Spleen (tissue), 11 donors: Measurements from ENCODE around the gene RPTOR. TPM values are rescaled to one million over a fixed set of nuclear protein-coding genes. Genes with fewer than 3 reads are reported as not detected.

Experiments used
- DNase-seq: peaks from one replicate; pipeline ENCODE4 v3.0.0-alpha.2; 2020
- H3K27ac ChIP-seq, 8 donors: fragments of 200-600 bp; sonication (generic) in 7 of 8; 1 replicate in 4 of 8; 2 replicates in 4 of 8; pipeline versions ENCODE4 v1.5.0 to v1.8.0; 2016 to 2021; ENCODE audit warnings: inconsistent platforms in 4 of 8, mild to moderate bottlenecking in 4 of 8, moderate library complexity in 1 of 8
- H3K27me3 ChIP-seq, 7 donors: fragments of 200-600 bp; sonication (generic) in 6 of 7; replicated peaks in 1 of 7; 1 replicate in 4 of 7; 2 replicates in 3 of 7; pipeline versions ENCODE4 v1.5.0 to v1.8.0; 2016 to 2021; ENCODE audit warnings: inconsistent platforms in 3 of 7, mild to moderate bottlenecking in 1 of 7
- H3K36me3 ChIP-seq, 6 donors: fragments of 200-600 bp; sonication (generic) in 5 of 6; 1 replicate in 4 of 6; 2 replicates in 2 of 6; pipeline versions ENCODE4 v1.5.0 to v1.8.0; 2016 to 2021; ENCODE audit warnings: inconsistent platforms in 2 of 6
- H3K4me1 ChIP-seq, 6 donors: fragments of 200-600 bp; sonication (generic) in 5 of 6; 1 replicate in 3 of 6; 2 replicates in 3 of 6; pipeline versions ENCODE4 v1.5.0 to v1.8.0; 2016 to 2021; ENCODE audit warnings: inconsistent platforms in 3 of 6
- H3K4me3 ChIP-seq, 8 donors: fragments of 200-600 bp; sonication (generic) in 7 of 8; 1 replicate in 4 of 8; 2 replicates in 4 of 8; pipeline versions ENCODE4 v1.5.0 to v1.8.0; 2016 to 2021; ENCODE audit warnings: inconsistent platforms in 4 of 8, mild to moderate bottlenecking in 4 of 8, moderate library complexity in 2 of 8
- H3K9me3 ChIP-seq, 8 donors: fragments of 200-600 bp; sonication (generic) in 7 of 8; 1 replicate in 4 of 8; 2 replicates in 4 of 8; pipeline versions ENCODE4 v1.5.0 to v1.8.0; 2016 to 2021; ENCODE audit warnings: inconsistent platforms in 4 of 8
- CTCF ChIP-seq, 11 experiments: fragments of 200-600 bp in 7 of 11; fragments of 450-650 bp in 4 of 11; sonication (generic) in 4 of 11; IDR thresholded peaks in 8 of 11; conservative IDR thresholded peaks in 3 of 11; 1 replicate in 7 of 11; 2 replicates in 4 of 11; pipeline versions ENCODE4 v1.4.0 to v1.8.0; 2016 to 2021; ENCODE audit warnings: antibody characterized with exemption in 11 of 11, inconsistent platforms in 4 of 11, mild to moderate bottlenecking in 1 of 11
- POLR2A ChIP-seq, 3 donors: fragments of 450-650 bp; IDR thresholded peaks; one replicate each; pipeline ENCODE4 v1.5.1; 2017; ENCODE audit warnings: antibody characterized with exemption in 3 of 3, mild to moderate bottlenecking in 1 of 3
- POLR2AphosphoS5 ChIP-seq, 3 donors: sonication (generic); formaldehyde crosslinking; IDR thresholded peaks; one replicate each; pipeline ENCODE4 v1.5.1; 2017; ENCODE audit warnings: antibody characterized with exemption in 3 of 3
- WGBS, 5 donors: extraction: QIAGEN DNeasy Blood & Tissue Kit in 3 of 5; methylation state at CpG; one replicate each; pipeline versions ENCODE4 v1.1.5 to v1.1.7; 2013 to 2018; 5-methylcytosine and 5-hydroxymethylcytosine counted together
- intact Hi-C: fragments of 100-400 bp; cut with DNase I; formaldehyde crosslinking; loops from one replicate; pipeline ENCODE4 v1.15.0; 2023; ENCODE audit warnings: low total_unique reads
- polyA plus RNA-seq, 3 donors: library from polyadenylated mRNA; stranded (reverse); fragments of 200-250 nt; gene quantifications; one replicate each; pipeline ENCODE4 v1.2.1, GENCODE V29; 2013
- total RNA-seq, 7 donors: library from RNA; depleted of rRNA in 3 of 7; stranded (reverse); fragments of >200 nt in 3 of 7; fragmentation: NEBNext Ultra II Directional in 4 of 7; extraction: Animal tissue kit (Norgen Biotek cat#: 25700) in 4 of 7; gene quantifications; one replicate each; pipeline versions ENCODE4 v1.1.0 to v1.2.1, GENCODE V29; 2016 to 2021
- donor health status: healthy with polysubstance abuse.
- donor health status: DM: no; HTN: no; CAD: no; lungs with moderate emphysema.
- donor health status: DM: no; HTN: no; CAD: no.
- donor health status: Bipolar disorder and iron deficiency.
- donor health status: healthy.
- donor health status: DM: no; HTN: no; CAD: no.
- donor health status: DM: yes; HTN: yes; CAD: no.

Gene RPTOR
- total and polyA plus RNA-seq, 10 donors: 3.1 to 61.2 (median 40.7) TPM

DNA sequence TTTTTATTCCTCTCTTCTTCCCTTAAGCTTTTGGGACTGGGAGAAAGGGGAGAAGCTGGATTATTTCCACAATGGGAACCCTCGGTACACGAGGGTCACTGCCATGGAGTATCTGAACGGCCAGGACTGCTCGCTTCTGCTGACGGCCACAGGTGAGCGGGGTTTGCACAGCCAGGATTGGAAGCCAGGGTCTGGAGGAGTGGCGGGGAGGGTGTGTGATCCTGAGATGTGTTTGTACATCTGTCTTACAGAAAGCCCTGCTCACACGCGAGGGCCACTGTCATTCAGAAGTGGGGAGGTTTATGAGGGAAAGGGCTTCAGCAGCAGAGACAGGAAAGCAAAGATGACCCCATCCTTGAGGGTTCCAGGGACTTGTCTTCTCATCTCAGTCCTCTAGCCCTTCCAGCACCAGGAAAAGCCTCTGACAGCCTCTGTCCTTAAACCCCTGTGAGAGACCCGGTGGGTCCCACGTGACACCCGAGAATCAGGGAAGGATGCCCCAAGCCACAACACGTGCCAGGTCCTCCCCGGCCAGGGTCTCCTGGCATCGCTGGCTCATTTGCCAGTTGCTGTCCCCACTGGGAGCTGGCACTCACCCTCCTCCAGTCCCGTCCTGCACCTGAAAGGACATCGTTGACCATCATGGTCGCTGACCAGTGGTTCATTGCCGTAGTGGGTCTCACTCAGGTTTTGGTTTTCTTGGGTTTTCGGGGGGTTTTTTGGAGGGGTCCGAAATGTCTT lies 402.7 kb downstream of the RPTOR start:
- DNase-seq: peak; percentile 47
- 90 to 96% (median 93%) methylated on average over 19 to 21 of the region's 21 CpGs for WGBS, 5 donors

DNA sequence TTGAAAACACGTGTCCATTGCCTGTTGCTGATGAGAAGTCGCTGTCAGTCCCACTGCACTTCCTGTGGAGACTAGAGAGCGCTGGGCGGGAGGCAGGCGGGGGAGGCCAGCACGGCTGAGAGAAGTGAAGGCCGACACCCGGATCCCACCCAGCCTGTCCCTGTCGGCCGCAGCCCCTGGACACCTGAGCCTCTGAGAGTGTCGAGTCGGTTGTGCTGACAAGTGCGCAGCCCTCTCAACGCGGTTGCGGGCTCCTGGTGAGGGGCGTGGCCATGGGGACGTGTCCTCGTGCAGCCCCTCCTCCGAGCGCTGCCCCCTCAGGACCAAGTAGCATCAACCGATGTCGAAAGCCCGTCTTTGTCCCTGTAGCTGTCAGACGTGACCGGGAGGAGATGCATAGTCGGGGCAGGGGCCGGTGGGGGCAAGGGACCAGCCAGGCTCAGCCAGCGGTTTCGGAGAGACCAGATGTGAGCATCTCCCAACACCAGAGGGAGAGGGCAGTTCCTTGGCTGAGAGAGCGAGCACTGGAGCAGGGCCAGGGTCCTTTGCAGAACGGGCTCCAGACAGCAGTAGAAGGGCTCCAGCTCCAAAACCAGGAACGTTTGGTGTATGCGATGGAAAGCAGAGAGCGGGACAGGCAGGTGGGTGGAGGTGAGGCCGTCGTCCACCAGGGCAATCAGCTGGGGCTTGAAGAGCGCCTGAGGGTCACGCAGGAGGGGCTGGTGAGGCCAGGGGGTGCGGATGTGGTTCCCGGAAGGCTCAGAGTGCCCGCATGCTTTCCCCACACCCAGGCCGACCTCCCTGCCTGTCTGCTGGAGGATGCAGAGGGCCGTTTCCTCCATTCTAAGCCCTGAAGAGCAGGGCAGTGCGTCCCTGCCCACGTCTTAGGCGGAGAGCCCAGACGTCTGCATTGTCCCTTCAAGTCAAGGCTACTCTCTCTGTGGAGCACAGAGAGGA lies 403.7 kb downstream of the RPTOR start:
- H3K36me3 ChIP-seq: peaks cover 0 to 83% (median 43%) of the 10 kb centered on the region in 6 donors

More for the DNA sequence above, 402.7 kb downstream of the RPTOR start:
- Histone ChIP-seq H3K4me1 (peaks cover 0 to 26% (median 15%) of the 10 kb centered on the region in 6 donors), H3K4me3 (no peak overlapping the region), H3K9me3 (peaks cover 0 to 5% (median 0%) of the 10 kb centered on the region in 8 donors), H3K27me3 (no peaks in the 10 kb centered on the region), H3K27ac (no peak overlapping the region), H3K36me3 (peaks cover 0 to 86% (median 43%) of the 10 kb centered on the region in 6 donors)
- intact Hi-C loops: no loop called here
- TF ChIP-seq POLR2A (IDR thresholded peaks at IDR 0.05): no peak
- TF ChIP-seq POLR2AphosphoS5 (IDR thresholded peaks at IDR 0.05): no peak
- TF ChIP-seq CTCF (IDR thresholded peaks at IDR 0.05 in 8 of 11, conservative IDR thresholded peaks at IDR 0.05 in 3 of 11): no peak

DNA sequence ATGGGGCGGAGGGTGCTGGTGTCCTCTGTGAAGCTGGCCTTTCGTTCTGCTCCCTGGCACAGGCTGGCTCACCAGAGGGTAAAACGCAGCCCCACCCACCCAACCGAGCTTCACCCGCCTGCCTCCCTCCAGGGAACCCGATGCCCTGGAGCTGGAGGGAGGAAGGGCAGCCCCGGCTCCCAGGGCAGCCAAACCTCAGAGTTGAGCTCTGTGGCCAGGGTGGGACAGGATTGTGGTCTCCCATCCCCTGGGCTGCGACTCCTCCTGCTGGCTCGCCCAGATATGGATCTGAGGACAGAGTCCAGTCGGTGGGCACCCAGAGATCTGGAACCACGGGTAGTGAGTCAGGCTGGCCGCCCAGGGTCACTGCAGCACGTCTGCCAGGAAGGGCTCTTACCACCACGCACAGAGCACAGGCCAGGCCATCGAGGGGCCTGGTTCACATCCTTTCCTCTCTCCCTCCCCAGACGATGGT lies 404.4 kb downstream of the RPTOR start:
- H3K4me3 ChIP-seq: no peak overlapping the region
- DNase-seq: peak; percentile 71
- H3K4me1 ChIP-seq: peaks cover 0 to 13% (median 0%) of the 10 kb centered on the region in 6 donors
- H3K36me3 ChIP-seq: peaks cover 0 to 89% (median 43%) of the 10 kb centered on the region in 6 donors
- WGBS, 5 donors: 66 to 96% (median 86%) methylated on average over 4 to 16 of the region's 16 CpGs
- intact Hi-C loops: no loop called here
- no peaks in the 10 kb centered on the region for H3K27me3 ChIP-seq
- H3K27ac ChIP-seq: peak overlapping the region in 3 of 8 donors; percentile 7 to 42 (median 30)
- TF ChIP-seq POLR2A (IDR thresholded peaks at IDR 0.05): no peak
- peak in 1 of 3 donors; percentile 28 for TF ChIP-seq POLR2AphosphoS5 (IDR thresholded peaks at IDR 0.05)
- H3K9me3 ChIP-seq: peaks cover 0 to 5% (median 0%) of the 10 kb centered on the region in 8 donors

More for the DNA sequence above, 403.7 kb downstream of the RPTOR start:
- WGBS, 5 donors: 88 to 94% (median 89%) methylated on average over 35 to 48 of the region's 48 CpGs
- DNase-seq: peak; percentile 67
- Histone ChIP-seq H3K27me3 (no peaks in the 10 kb centered on the region), H3K4me3 (no peak overlapping the region), H3K4me1 (peaks cover 0 to 16% (median 6%) of the 10 kb centered on the region in 6 donors), H3K27ac (peak overlapping the region in 3 of 8 donors; percentile 7 to 42 (median 30)), H3K9me3 (peaks cover 0 to 5% (median 0%) of the 10 kb centered on the region in 8 donors)
- intact Hi-C loops: no loop called here
- TF ChIP-seq POLR2A (IDR thresholded peaks at IDR 0.05) (no peak), CTCF (IDR thresholded peaks at IDR 0.05 in 8 of 11, conservative IDR thresholded peaks at IDR 0.05 in 3 of 11) (no peak), POLR2AphosphoS5 (IDR thresholded peaks at IDR 0.05) (no peak)
